ENCODE data around the gene ASXL2. TPM values are rescaled to one million over a fixed set of nuclear protein-coding genes. Genes with fewer than 3 reads are reported as not detected.

Gene ASXL2
- polyA plus RNA-seq, 1 donor from 2014 or later = 2.9 TPM

GRCh38 chr2:25788457-25788856, 89.8 kb downstream of the ASXL2 start:
- TF ChIP-seq MXI1 (conservative IDR thresholded peaks at IDR 0.05; ENCODE audit: poor library complexity, severe bottlenecking) = no peak
- no peak for TF ChIP-seq TAF1 (IDR thresholded peaks at IDR 0.05; ENCODE audit: low read depth)
- no peak for TF ChIP-seq SMC3 (conservative IDR thresholded peaks at IDR 0.05; ENCODE audit: poor library complexity)
- TF ChIP-seq EP300 (conservative IDR thresholded peaks at IDR 0.05; ENCODE audit: poor library complexity, severe bottlenecking) = no peak
- TF ChIP-seq, protein P1, sequence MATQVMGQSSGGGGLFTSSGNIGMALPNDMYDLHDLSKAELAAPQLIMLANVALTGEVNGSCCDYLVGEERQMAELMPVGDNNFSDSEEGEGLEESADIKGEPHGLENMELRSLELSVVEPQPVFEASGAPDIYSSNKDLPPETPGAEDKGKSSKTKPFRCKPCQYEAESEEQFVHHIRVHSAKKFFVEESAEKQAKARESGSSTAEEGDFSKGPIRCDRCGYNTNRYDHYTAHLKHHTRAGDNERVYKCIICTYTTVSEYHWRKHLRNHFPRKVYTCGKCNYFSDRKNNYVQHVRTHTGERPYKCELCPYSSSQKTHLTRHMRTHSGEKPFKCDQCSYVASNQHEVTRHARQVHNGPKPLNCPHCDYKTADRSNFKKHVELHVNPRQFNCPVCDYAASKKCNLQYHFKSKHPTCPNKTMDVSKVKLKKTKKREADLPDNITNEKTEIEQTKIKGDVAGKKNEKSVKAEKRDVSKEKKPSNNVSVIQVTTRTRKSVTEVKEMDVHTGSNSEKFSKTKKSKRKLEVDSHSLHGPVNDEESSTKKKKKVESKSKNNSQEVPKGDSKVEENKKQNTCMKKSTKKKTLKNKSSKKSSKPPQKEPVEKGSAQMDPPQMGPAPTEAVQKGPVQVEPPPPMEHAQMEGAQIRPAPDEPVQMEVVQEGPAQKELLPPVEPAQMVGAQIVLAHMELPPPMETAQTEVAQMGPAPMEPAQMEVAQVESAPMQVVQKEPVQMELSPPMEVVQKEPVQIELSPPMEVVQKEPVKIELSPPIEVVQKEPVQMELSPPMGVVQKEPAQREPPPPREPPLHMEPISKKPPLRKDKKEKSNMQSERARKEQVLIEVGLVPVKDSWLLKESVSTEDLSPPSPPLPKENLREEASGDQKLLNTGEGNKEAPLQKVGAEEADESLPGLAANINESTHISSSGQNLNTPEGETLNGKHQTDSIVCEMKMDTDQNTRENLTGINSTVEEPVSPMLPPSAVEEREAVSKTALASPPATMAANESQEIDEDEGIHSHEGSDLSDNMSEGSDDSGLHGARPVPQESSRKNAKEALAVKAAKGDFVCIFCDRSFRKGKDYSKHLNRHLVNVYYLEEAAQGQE (IDR thresholded peaks at IDR 0.05; ENCODE audit: borderline replicate concordance) = no peak
- no peak for TF ChIP-seq RAD21 (conservative IDR thresholded peaks at IDR 0.05)
- no peak for TF ChIP-seq POLR2AphosphoS5 (IDR thresholded peaks at IDR 0.05)
- TF ChIP-seq CTCF (IDR thresholded peaks at IDR 0.05; ENCODE audit: poor library complexity, severe bottlenecking) = no peak
- H3K4me2 ChIP-seq (ENCODE audit: low read length) = no peak overlapping the region
- H3K4me3 ChIP-seq (ENCODE audit: low read length) = no peak overlapping the region
- H3K9ac ChIP-seq (ENCODE audit: low read length) = no peak overlapping the region
- H3K79me2 ChIP-seq (replicated peaks; ENCODE audit: insufficient read depth, low read length) = no peaks in the 10 kb centered on the region
- H3K27me3 ChIP-seq (ENCODE audit: insufficient read depth, low read depth, low read length) = no peaks in the 10 kb centered on the region
- no peak overlapping the region for H3K27ac ChIP-seq (ENCODE audit: low read length)
- H3F3A ChIP-seq (ENCODE audit: insufficient read depth, low read length, poor library complexity, severe bottlenecking) = no peaks in the 10 kb centered on the region
- no peak overlapping the region for H2AFZ ChIP-seq (ENCODE audit: low read depth, low read length)
- H3K36me3 ChIP-seq (ENCODE audit: insufficient read depth, low read length) = no peaks in the 10 kb centered on the region
- no peaks in the 10 kb centered on the region for H3K9me3 ChIP-seq (ENCODE audit: low read length)
- no peaks in the 10 kb centered on the region for H3K9me2 ChIP-seq (ENCODE audit: insufficient read depth, low read length)
- H4K20me1 ChIP-seq (ENCODE audit: insufficient read depth) = no peaks in the 10 kb centered on the region

DNA sequence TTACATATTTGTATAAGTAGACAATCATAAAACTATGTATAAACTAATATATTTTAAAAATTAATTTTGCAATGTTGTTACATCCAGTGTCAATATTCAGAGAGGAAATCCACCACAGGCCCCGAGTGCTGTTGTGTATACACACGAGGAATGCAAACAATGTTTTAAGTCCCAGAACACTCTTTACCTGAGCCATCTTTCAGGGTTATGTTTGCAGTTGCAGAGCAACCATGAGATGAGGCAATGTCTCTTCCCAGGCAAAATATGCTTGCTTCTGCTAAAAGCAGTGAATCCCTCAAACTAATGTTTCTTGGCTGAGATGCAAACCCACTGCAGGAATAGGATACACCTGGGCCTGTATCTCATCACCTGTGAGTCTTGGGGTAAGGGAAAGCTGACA, 91.3 kb downstream of the ASXL2 start:
- Histone ChIP-seq H3F3A (ENCODE audit: insufficient read depth, low read length, poor library complexity, severe bottlenecking) (no peaks in the 10 kb centered on the region), H3K9me3 (ENCODE audit: low read length) (no peaks in the 10 kb centered on the region), H3K9ac (ENCODE audit: low read length) (no peak overlapping the region), H4K20me1 (ENCODE audit: insufficient read depth) (no peaks in the 10 kb centered on the region), H2AFZ (ENCODE audit: low read depth, low read length) (no peak overlapping the region), H3K4me3 (ENCODE audit: low read length) (no peak overlapping the region), H3K79me2 (replicated peaks; ENCODE audit: insufficient read depth, low read length) (no peaks in the 10 kb centered on the region), H3K27me3 (ENCODE audit: insufficient read depth, low read depth, low read length) (no peaks in the 10 kb centered on the region), H3K9me2 (ENCODE audit: insufficient read depth, low read length) (no peaks in the 10 kb centered on the region), H3K36me3 (ENCODE audit: insufficient read depth, low read length) (no peaks in the 10 kb centered on the region), H3K27ac (ENCODE audit: low read length) (no peak overlapping the region), H3K4me2 (ENCODE audit: low read length) (no peak overlapping the region)
- no peak for TF ChIP-seq EP300 (conservative IDR thresholded peaks at IDR 0.05; ENCODE audit: poor library complexity, severe bottlenecking)
- no peak for TF ChIP-seq MXI1 (conservative IDR thresholded peaks at IDR 0.05; ENCODE audit: poor library complexity, severe bottlenecking)
- TF ChIP-seq, protein P1 (IDR thresholded peaks at IDR 0.05; ENCODE audit: borderline replicate concordance) = no peak
- TF ChIP-seq RAD21 (conservative IDR thresholded peaks at IDR 0.05) = no peak
- TF ChIP-seq POLR2AphosphoS5 (IDR thresholded peaks at IDR 0.05) = no peak

Data from neural cell (in vitro differentiated cells).